Nephron progenitor cell (in vitro differentiated cells): ENCODE measurements around the gene HPX.

Source experiments
- DNase-seq: peaks from one replicate; pipeline ENCODE4 v3.0.0; 2021
- H3K27ac Mint-ChIP-seq: 2 replicates; pipeline ENCODE4 v1.8.0; 2021; ENCODE audit warnings: mild to moderate bottlenecking, moderate library complexity, mixed read lengths
- H3K27me3 Mint-ChIP-seq: 2 replicates; pipeline ENCODE4 v1.8.0; 2021; ENCODE audit warnings: mild to moderate bottlenecking, low read depth, mixed read lengths; ENCODE audit not compliant: poor library complexity
- H3K36me3 Mint-ChIP-seq: 2 replicates; pipeline ENCODE4 v1.8.0; 2021; ENCODE audit warnings: low read depth, mixed read lengths
- H3K4me1 Mint-ChIP-seq: 2 replicates; pipeline ENCODE4 v1.8.0; 2021; ENCODE audit warnings: mixed read lengths
- H3K4me3 Mint-ChIP-seq: 2 replicates; pipeline ENCODE4 v1.8.0; 2021; ENCODE audit warnings: mild to moderate bottlenecking, moderate library complexity, mixed read lengths
- H3K9me3 Mint-ChIP-seq: 2 replicates; pipeline ENCODE4 v1.8.0; 2021; ENCODE audit warnings: mild to moderate bottlenecking, moderate library complexity, mixed read lengths
- CTCF ChIP-seq: fragments of 200-600 bp; sonication (generic); IDR thresholded peaks from 2 replicates; pipeline ENCODE4 v1.5.0; 2021; ENCODE audit warnings: antibody characterized with exemption

HPX gene

GRCh38 chr11:6473451-6474412, 32.9 kb upstream of the HPX start, which contains the start of gene TRIM3:
Gene TRIM3 (minus strand): TSS chr11:6473941. CDS start chr11:6465695, 8,246 bp downstream.
- Mint-ChIP-seq H3K4me1 (peaks cover 27% of the 10 kb centered on the region), H3K27ac (peak within 1 kb of the TSS; percentile 94), H3K4me3 (peak within 1 kb of the TSS; percentile 90), H3K27me3 (no peaks in the 10 kb centered on the region), H3K36me3 (peaks cover 14% of the 10 kb centered on the region), H3K9me3 (no peaks in the 10 kb centered on the region)
- TF ChIP-seq CTCF: no peak
- DNase-seq: peak; percentile 97

- TF ChIP-seq CTCF: no peak
- peak overlapping the region; percentile 90 for H3K4me3 Mint-ChIP-seq
- H3K9me3 Mint-ChIP-seq: no peaks in the 10 kb centered on the region
- peaks cover 9% of the 10 kb centered on the region for H3K36me3 Mint-ChIP-seq
- H3K27ac Mint-ChIP-seq: no peak overlapping the region
- no peaks in the 10 kb centered on the region for H3K27me3 Mint-ChIP-seq
- peaks cover 27% of the 10 kb centered on the region for H3K4me1 Mint-ChIP-seq
- no peak for DNase-seq
These were observed 32.1 kb upstream of the HPX start for GRCh38 chr11:6472934-6473333.

- Mint-ChIP-seq H3K4me3 (no peak overlapping the region), H3K27me3 (peaks cover 5% of the 10 kb centered on the region), H3K36me3 (no peaks in the 10 kb centered on the region), H3K27ac (no peak overlapping the region), H3K4me1 (peaks cover 41% of the 10 kb centered on the region), H3K9me3 (no peaks in the 10 kb centered on the region)
- DNase-seq: no peak
- no peak for TF ChIP-seq CTCF
These were observed 28.8 kb upstream of the HPX start for GRCh38 chr11:6469599-6469998.

GRCh38 chr11:6468712-6469495, 28.1 kb upstream of the HPX start:
- Mint-ChIP-seq H3K27me3 (peaks cover 5% of the 10 kb centered on the region), H3K9me3 (no peaks in the 10 kb centered on the region), H3K4me1 (peaks cover 35% of the 10 kb centered on the region), H3K27ac (no peak overlapping the region), H3K4me3 (no peak overlapping the region), H3K36me3 (peaks cover 4% of the 10 kb centered on the region)
- no peak for TF ChIP-seq CTCF
- peak; percentile 90 for DNase-seq

- Mint-ChIP-seq H3K27me3 (no peaks in the 10 kb centered on the region), H3K4me1 (peaks cover 18% of the 10 kb centered on the region), H3K4me3 (no peak overlapping the region), H3K27ac (no peak overlapping the region), H3K36me3 (peaks cover 15% of the 10 kb centered on the region), H3K9me3 (no peaks in the 10 kb centered on the region)
- DNase-seq: no peak
- TF ChIP-seq CTCF: no peak
These were observed 18.3 kb upstream of the HPX start for GRCh38 chr11:6459099-6459450.
